Measurements from ENCODE around the gene SORCS2.

Gene SORCS2

DNA sequence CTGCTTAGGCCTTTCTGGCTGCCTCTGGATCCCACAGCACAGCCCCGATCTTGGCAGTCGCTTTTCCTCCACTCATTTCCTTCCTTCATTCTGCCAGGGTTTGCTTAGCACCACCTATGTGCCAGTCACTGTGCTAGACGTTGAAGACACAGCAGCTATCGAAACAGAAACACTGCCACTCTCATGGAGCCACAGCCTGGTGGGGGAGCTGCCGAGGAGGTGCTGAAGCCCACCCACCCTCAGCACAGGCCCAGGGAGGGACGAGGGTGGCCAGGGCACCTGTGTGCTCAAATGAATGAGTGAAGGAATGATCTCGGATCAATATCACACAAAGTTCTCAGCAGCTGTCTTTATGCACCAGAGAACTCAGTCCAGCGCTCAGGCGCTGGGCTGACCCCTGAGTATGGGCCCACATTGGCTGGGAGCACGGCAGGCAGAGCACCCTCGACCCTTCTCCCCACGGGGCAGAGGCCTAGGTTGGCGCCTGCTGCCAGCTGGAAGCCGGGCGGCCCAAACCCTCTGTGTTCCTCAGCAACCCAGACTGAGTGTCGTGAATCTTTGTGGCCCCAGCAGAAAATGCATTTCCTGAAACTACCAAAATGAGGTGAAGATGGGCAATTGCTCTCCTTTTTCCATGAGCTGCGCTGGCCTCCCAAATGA is 108.9 kb downstream of the SORCS2 start:
- no peak for DNase-seq (ENCODE audit: extremely low spot score)
- ChIA-PET POLR2A (no interaction called here), CTCF (interaction anchor here (0.7 to 1.5 kb wide), 3 partner anchors 8 to 199 kb away, joined by 3 to 5 read pairs (median 4); no protein-coding TSS in a partner anchor)
- TF ChIP-seq HDGF (IDR thresholded peaks at IDR 0.05; ENCODE audit: borderline replicate concordance): no peak
- no peak for TF ChIP-seq SP1 (IDR thresholded peaks at IDR 0.05)
- TF ChIP-seq FOXK2 (IDR thresholded peaks at IDR 0.05): no peak
- no peak for TF ChIP-seq CTBP1 (IDR thresholded peaks at IDR 0.05; ENCODE audit: borderline replicate concordance)
- no peak for TF ChIP-seq FOXA1 (IDR thresholded peaks at IDR 0.05)
- TF ChIP-seq BHLHE40 (IDR thresholded peaks at IDR 0.05; ENCODE audit: borderline replicate concordance): no peak
- no peak for TF ChIP-seq L3MBTL2 (conservative IDR thresholded peaks at IDR 0.05)
- no peak for TF ChIP-seq ELF4 (IDR thresholded peaks at IDR 0.05)
- TF ChIP-seq SUZ12 (IDR thresholded peaks at IDR 0.05): no peak
- no peak for TF ChIP-seq LEF1 (IDR thresholded peaks at IDR 0.05; ENCODE audit: borderline replicate concordance)
- TF ChIP-seq ZNF384 (IDR thresholded peaks at IDR 0.05): no peak

DNA sequence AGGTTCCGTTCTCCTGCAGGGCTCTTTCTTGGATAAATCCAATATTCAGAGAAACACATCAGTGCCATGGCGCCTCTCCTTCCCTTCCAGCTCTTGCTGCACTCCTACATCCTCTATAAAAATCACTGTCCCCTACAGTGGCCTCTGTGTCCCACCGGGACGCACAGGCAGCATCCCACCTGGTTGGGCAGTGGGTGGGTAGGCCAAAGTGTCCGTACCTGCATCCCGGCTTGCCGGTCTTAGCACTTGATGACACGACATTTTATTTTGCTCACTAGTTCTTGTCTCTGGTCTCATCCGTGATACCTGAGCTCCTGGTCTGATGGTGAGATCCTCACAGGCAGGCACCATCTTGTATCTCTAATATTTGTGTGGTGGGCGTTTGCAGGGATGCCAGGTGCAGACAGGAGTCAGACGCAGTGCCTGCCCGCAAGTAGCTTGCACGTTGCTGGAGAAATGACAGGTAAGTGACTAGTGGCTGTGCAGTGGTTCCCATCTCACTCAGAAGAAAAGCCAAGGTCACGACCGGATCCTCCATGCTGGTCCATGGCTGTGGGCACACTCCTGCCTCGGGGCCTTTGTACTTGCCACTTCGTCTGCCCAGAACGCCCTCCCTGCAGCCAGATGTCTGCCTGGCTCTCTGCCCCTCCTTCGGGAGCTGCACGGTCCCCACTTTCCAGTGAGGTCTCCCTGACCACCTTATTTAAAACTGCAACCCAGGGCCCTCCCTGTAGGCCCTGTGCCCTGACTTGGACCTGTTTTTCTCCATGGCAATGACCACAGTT is 109.7 kb downstream of the SORCS2 start:
- ChIA-PET CTCF (interaction anchor here (1.1 to 1.5 kb wide), 2 partner anchors 108 to 200 kb away, joined by 3 to 5 read pairs; no protein-coding TSS in a partner anchor), POLR2A (no interaction called here)
- TF ChIP-seq L3MBTL2 (conservative IDR thresholded peaks at IDR 0.05): no peak
- no peak for TF ChIP-seq SP1 (IDR thresholded peaks at IDR 0.05)
- no peak for TF ChIP-seq NFRKB (IDR thresholded peaks at IDR 0.05)
- no peak for TF ChIP-seq FOXA1 (IDR thresholded peaks at IDR 0.05)
- no peak for TF ChIP-seq PKNOX1 (IDR thresholded peaks at IDR 0.05)
- no peak for TF ChIP-seq ARNT (IDR thresholded peaks at IDR 0.05)
- TF ChIP-seq ZNF384 (IDR thresholded peaks at IDR 0.05): no peak
- no peak for DNase-seq (ENCODE audit: extremely low spot score)

DNA sequence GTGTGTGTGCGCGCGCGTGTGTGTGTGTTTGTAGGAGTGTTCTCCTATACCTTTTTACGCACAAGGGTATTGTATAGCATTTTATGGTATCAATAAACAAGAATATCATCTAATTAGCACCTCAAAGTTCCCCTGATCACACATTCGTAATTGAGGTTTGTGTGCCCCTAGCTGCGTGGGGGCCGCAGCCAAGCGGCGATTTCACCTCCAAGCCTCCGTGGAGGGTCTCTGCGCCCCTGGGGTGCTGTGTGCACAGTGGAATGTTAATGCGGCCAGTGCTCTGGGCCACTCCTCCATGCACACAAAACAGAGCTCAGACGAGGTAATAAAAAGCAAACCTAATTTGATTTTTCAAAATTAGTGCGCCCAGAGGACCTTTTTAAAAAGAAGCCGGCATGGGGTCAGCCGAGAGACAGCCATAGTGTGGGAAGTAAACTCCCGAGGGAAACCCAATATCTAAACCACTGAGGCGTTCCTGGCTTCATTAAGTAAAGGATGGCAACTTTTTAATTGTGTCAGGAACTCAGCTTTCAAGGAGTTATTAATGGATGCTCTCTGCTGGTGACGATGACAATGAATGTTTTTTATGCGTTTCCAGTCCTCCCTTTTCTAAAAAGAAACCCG is 110.6 kb downstream of the SORCS2 start:
- ChIA-PET CTCF (interaction anchor here (1.5 kb wide), 1 partner anchor 201 kb away, joined by 5 read pairs; no protein-coding TSS in a partner anchor), POLR2A (no interaction called here)
- TF ChIP-seq SUZ12 (IDR thresholded peaks at IDR 0.05) (no peak), BHLHE40 (IDR thresholded peaks at IDR 0.05; ENCODE audit: borderline replicate concordance) (no peak), PKNOX1 (IDR thresholded peaks at IDR 0.05) (no peak), HDGF (IDR thresholded peaks at IDR 0.05; ENCODE audit: borderline replicate concordance) (no peak), FOXK2 (IDR thresholded peaks at IDR 0.05) (no peak), TARDBP (IDR thresholded peaks at IDR 0.05) (no peak), FOXM1 (IDR thresholded peaks at IDR 0.05; ENCODE audit: borderline replicate concordance) (no peak), L3MBTL2 (conservative IDR thresholded peaks at IDR 0.05) (no peak), ELF4 (IDR thresholded peaks at IDR 0.05) (no peak), NFRKB (IDR thresholded peaks at IDR 0.05) (no peak), LEF1 (IDR thresholded peaks at IDR 0.05; ENCODE audit: borderline replicate concordance) (no peak), ZNF384 (IDR thresholded peaks at IDR 0.05) (no peak), FOXA1 (IDR thresholded peaks at IDR 0.05) (no peak), CTBP1 (IDR thresholded peaks at IDR 0.05; ENCODE audit: borderline replicate concordance) (no peak)
- no peak for DNase-seq (ENCODE audit: extremely low spot score)

DNA sequence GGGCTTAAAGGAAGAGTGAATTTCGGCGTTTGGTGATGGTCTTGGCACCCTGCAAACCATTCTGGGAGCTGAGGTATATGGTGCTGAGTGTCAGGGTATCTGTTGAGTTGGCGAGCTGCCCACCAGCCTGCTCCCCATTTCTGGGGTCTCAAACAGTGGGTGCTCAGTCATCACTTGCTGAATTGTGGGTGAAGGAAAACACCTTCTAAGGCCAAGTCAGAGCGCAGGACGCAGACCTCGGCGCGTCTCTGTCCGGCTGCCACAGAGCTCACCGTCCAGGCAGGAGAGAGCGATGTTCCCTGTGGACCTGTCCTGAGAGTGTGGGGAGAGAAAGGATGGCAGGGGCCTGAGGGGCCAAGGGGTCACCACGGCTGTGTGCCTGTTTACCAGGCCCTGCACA is 111.2 kb downstream of the SORCS2 start:
- ChIA-PET POLR2A (no interaction called here), CTCF (no interaction called here)
- TF ChIP-seq FOXM1 (IDR thresholded peaks at IDR 0.05; ENCODE audit: borderline replicate concordance) (no peak), ARNT (IDR thresholded peaks at IDR 0.05) (no peak), HDGF (IDR thresholded peaks at IDR 0.05; ENCODE audit: borderline replicate concordance) (no peak), NFRKB (IDR thresholded peaks at IDR 0.05) (no peak), BHLHE40 (IDR thresholded peaks at IDR 0.05; ENCODE audit: borderline replicate concordance) (no peak), SUZ12 (IDR thresholded peaks at IDR 0.05) (no peak), CTBP1 (IDR thresholded peaks at IDR 0.05; ENCODE audit: borderline replicate concordance) (no peak)
- no peak for DNase-seq (ENCODE audit: extremely low spot score)

- CTCF ChIA-PET: interaction anchor here (0.6 kb wide), 1 partner anchor 25 kb away, joined by 3 read pairs; no protein-coding TSS in a partner anchor
Observed at GRCh38 chr4:7304436-7304835, 112.1 kb downstream of the SORCS2 start.

More at GRCh38 chr4:7304436-7304835, 112.1 kb downstream of the SORCS2 start:
- POLR2A ChIA-PET: no interaction called here
- TF ChIP-seq SP1 (IDR thresholded peaks at IDR 0.05) (no peak), PKNOX1 (IDR thresholded peaks at IDR 0.05) (no peak), NFRKB (IDR thresholded peaks at IDR 0.05) (no peak)
- no peak for DNase-seq (ENCODE audit: extremely low spot score)
